T47D (cell line): Measurements from ENCODE around the gene PRR33.

Experiments used
- DNase-seq, 2 experiments: peaks; one replicate each; pipeline versions ENCODE4 v3.0.0 to v3.0.0-alpha.2; 2011 to 2012; ENCODE audit warnings: low read depth in 1 of 2, low spot score in 1 of 2
- JUND ChIP-seq: IDR thresholded peaks from 2 replicates; pipeline ENCODE4 v1.6.1; 2012; ENCODE audit warnings: low read depth
- in situ Hi-C: cut with HindIII; loops from 2 replicates; pipeline ENCODE4 v1.10.0; 2016; ENCODE audit warnings: low sequenced_read_pairs, low pct_unique_long_range_greater_than_20kb

The PRR33 gene

DNA sequence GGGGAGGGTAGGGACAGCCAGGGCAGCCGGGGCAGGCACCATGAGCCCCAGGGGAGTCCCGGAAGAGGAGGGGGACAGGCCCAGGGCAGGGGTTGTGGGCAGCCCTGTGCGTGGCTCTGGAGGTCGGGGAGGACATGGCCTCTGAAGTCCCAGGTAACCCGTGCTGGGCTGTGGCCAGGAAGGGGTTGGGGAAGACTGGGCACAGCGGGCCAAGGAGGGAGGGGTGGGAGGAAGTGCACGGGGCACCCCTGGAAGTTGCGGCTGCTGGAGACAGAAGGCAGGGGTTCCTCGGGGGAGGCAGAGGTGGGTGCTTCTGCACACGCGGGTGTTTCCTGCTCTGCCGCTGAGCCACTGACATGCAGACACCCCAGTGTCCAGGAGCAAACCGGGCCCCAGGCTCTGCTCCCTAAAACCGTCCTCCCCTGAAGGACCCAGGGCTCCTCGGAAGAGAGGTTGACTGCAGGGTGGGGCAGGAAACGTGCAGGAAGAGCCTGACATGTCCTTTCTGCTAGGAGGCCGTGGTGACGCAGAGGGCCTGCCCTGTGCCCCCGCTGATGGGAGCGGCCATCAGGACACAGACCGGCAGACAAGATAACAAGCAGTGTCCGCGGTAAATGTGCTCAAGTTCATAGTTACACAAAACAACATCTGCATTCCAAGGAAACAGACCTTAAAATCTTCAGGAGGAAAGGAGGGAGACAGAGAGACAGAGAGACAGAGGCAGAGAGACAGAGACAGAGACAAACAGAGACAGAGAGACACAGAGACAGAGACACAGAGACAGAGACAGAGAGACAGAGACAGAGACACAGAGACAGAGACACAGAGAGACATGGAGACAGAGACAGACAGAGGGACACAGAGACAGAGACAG, 47.2 kb downstream of the PRR33 start:
- no peak for DNase-seq
- TF ChIP-seq JUND: no peak
- in situ Hi-C loops: no loop called here

DNA sequence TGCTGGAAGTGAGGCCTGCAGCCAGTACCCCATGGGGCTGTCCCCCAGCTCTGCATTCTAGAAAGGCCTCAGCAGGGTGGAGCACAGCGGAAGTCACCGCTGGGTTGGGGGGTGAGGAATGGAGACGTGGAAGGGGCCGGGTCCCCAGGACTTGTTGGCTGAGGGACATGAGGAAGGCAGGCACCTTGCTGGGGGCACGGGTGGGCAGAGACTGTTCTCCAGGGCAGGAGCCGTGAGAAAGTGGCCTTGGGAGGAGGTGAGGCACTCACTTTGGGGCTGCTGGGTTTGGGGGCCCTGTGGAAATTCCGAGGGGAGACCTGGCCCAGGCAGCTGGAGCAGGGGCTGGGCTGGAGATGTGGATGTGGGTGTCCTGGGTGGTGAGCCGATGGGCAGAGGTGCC, 47.9 kb downstream of the PRR33 start:
- TF ChIP-seq JUND: no peak
- no peak for DNase-seq
- in situ Hi-C loops: no loop called here

DNA sequence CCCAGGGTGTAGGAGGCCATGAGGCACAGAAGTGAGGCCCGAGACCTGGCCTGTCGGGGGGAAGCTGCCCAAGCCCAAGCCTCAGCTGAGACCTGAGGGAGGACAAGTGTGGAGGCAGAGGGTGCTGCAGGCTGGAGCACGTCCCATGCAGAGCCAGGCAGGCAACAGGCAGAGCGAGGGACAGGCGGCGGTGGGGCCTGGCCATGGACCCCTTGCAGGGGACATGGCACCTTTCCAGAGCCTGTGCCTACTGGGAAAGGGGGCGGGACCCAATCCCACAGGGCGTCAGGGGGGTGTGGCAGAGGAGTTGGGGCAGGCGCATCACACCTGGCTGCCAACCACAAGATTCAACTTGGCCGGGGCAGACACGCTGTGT, 48.6 kb downstream of the PRR33 start:
- in situ Hi-C loops: no loop called here
- no peak for DNase-seq
- TF ChIP-seq JUND: no peak

DNA sequence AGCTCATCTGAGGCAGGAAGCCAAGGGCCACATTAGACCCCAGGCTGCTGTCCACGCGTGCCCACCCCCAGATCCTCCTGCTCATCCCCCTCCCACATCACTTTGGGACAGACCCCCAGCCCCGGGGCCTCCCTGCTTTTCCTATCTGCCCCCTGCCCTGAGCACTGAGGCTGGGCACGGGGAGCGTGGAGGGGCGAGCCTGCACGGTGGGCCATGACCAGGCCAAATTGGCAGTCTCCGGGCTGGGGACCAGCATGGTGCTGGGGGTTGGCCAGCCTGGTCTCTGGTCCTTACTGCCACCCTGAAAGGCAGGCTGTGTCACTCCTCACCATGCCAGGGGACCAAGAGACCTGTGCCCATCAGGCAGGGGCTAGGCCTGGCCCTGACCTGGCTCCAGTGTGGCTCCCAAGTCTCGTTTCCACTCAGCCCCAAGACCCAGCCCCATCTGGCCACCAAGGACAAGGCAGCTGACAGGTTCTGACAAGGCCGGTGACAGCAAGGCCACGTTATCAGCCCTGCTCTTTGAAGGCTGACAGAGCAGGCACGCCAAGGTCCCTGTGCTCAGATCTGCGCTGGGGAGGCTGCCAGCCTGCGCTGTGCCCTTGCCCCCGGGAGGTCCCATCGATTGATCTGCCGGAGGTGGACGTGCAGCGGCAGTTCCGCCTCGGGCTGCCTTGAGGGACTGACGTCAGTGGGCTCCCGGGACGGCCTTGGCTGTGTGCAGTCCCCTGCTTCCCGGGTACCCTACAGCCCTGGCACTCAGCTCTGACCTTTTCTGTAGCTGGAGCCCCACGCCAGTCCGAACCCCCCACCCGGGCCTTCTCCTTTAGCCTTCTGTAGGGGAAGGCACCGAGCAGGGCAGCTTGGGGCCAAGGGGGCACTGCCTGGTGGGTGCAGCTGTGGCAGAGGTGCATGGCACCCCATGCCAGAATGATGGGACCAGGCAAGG, 49.3 kb downstream of the PRR33 start:
- no peak for DNase-seq
- in situ Hi-C loops: no loop called here
- no peak for TF ChIP-seq JUND

GRCh38 chr11:1841511-1842148, 50.1 kb downstream of the PRR33 start:
- in situ Hi-C loops: no loop called here
- no peak for TF ChIP-seq JUND
- DNase-seq: no peak

DNA sequence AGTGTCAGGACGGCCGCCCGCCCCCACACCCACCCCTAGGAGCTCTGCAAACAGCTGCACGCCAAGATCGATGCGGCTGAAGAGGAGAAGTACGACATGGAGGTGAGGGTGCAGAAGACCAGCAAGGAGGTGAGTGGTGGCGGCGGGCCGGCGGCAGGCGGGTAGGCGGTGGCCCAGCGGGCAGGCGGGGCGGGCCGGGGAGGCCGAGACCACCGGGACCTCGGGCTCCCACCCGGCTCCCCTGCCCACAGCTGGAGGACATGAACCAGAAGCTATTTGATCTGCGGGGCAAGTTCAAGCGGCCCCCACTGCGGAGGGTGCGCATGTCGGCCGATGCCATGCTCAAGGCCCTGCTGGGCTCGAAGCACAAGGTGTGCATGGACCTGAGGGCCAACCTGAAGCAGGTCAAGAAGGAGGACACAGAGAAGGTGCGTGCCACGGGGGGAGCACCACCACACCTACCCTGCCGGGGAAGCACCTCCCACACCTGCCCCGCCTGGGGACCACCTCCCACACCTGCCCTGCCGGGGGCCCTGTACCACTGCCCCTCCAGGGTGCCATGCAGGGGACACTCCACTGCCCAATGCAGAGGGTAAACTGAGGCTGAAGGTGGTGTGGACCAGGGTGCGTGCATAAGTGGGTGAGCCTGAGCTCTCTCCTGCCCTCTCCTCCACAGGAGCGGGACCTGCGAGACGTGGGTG, 50.8 kb downstream of the PRR33 start:
- in situ Hi-C loops: no loop called here
- no peak for TF ChIP-seq JUND
- DNase-seq: no peak

- no peak for TF ChIP-seq JUND
- in situ Hi-C loops: no loop called here
- no peak for DNase-seq
Measured at GRCh38 chr11:1839924-1840779, 51.5 kb downstream of the PRR33 start.

- TF ChIP-seq JUND: no peak
- no peak for DNase-seq
- in situ Hi-C loops: no loop called here
Measured at GRCh38 chr11:1839204-1839923, 52.3 kb downstream of the PRR33 start.

GRCh38 chr11:1838426-1839144, 53.1 kb downstream of the PRR33 start, which contains the start of gene TNNI2:
TSS of gene TNNI2 (plus strand) at chr11:1838981. CDS start at chr11:1839697, 716 bp downstream.
- in situ Hi-C loops: no loop called here
- DNase-seq: no peak

More at GRCh38 chr11:1838426-1839144, 53.1 kb downstream of the PRR33 start, which contains the start of gene TNNI2:
- TF ChIP-seq JUND: no peak
